ENCODE data around the gene CES4A.
"Not testable (repeated sequence)": the region's sequence is repeated elsewhere in the genome, so short reads cannot be mapped to it uniquely, and the experiment has no call there.

CES4A gene

DNA sequence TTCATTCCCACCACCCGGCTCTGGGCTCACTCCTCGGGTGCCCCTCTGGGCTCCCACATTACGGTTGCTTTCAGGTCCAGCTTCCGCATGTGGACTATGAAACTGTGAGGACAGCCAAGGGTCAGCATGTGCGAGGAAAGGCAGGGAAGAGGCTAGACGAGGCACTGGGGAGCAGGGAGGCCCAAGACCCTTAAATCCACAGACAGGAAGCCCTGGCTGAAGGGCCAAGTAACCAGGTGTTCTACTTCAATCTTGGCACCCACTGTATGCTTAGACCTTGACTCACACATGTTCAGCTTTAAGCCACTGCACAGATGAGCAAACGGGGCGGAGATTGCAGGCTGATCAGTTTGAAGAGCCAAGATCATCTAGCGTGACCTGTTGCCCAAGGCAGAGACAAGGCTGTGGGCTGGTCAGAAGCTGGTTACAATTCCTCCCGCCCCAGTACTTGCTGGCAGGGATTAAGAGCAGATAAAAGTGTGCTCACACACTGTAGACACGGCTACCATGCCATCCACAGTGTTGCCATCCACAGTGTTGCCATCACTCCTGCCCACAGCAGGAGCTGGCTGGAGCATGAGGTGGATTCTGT, at the start of gene CES4A:
CES4A (plus strand) TSS at position 393 of the 592 bp plus-strand sequence; CDS start at position 577, 184 bp downstream.
- no peak within 1 kb of the TSS for H3K4me3 ChIP-seq (ENCODE audit: low read depth, low read length)
- no peaks in the 10 kb centered on the region; the same call in 1 of the 2 replicates for H3K27me3 ChIP-seq (ENCODE audit: control insufficient read depth, insufficient read depth, low read length)
- no peaks in the 10 kb centered on the region for H3K36me3 ChIP-seq (ENCODE audit: control insufficient read depth, insufficient read depth, low read length)
- H3K9me3 ChIP-seq (ENCODE audit: control insufficient read depth, insufficient read depth, low read depth, low read length): no peaks in the 10 kb centered on the region
- no peaks in the 10 kb centered on the region for H3K4me1 ChIP-seq (ENCODE audit: control insufficient read depth, insufficient read depth, low read length)
- H3K9ac ChIP-seq (ENCODE audit: low read length): no peak within 1 kb of the TSS
- H3K27ac ChIP-seq (ENCODE audit: low read depth, low read length): no peak within 1 kb of the TSS

GRCh38 chr16:66939366-66939765, 49.0 kb upstream of the CES4A start:
- H3K27ac ChIP-seq (ENCODE audit: low read depth, low read length): no peak overlapping the region
- no peaks in the 10 kb centered on the region for H3K9me3 ChIP-seq (ENCODE audit: control insufficient read depth, insufficient read depth, low read depth, low read length)
- peaks cover 7% of the 10 kb centered on the region; the same call in 1 of the 2 replicates for H3K4me1 ChIP-seq (ENCODE audit: control insufficient read depth, insufficient read depth, low read length)
- no peak overlapping the region for H3K9ac ChIP-seq (ENCODE audit: low read length)
- peaks cover 58% of the 10 kb centered on the region for H3K36me3 ChIP-seq (ENCODE audit: control insufficient read depth, insufficient read depth, low read length)
- no peak overlapping the region for H3K4me3 ChIP-seq (ENCODE audit: low read depth, low read length)
- peaks cover 10% of the 10 kb centered on the region for H3K27me3 ChIP-seq (ENCODE audit: control insufficient read depth, insufficient read depth, low read length)

GRCh38 chr16:66940236-66940635, 48.2 kb upstream of the CES4A start:
- H3K9ac ChIP-seq (ENCODE audit: low read length): no peak overlapping the region
- H3K4me3 ChIP-seq (ENCODE audit: low read depth, low read length): no peak overlapping the region
- H3K36me3 ChIP-seq (ENCODE audit: control insufficient read depth, insufficient read depth, low read length): peaks cover 58% of the 10 kb centered on the region
- H3K27me3 ChIP-seq (ENCODE audit: control insufficient read depth, insufficient read depth, low read length): peaks cover 6% of the 10 kb centered on the region
- peaks cover 6% of the 10 kb centered on the region; the same call in 1 of the 2 replicates for H3K4me1 ChIP-seq (ENCODE audit: control insufficient read depth, insufficient read depth, low read length)
- no peak overlapping the region for H3K27ac ChIP-seq (ENCODE audit: low read depth, low read length)
- H3K9me3 ChIP-seq (ENCODE audit: control insufficient read depth, insufficient read depth, low read depth, low read length): no peaks in the 10 kb centered on the region

DNA sequence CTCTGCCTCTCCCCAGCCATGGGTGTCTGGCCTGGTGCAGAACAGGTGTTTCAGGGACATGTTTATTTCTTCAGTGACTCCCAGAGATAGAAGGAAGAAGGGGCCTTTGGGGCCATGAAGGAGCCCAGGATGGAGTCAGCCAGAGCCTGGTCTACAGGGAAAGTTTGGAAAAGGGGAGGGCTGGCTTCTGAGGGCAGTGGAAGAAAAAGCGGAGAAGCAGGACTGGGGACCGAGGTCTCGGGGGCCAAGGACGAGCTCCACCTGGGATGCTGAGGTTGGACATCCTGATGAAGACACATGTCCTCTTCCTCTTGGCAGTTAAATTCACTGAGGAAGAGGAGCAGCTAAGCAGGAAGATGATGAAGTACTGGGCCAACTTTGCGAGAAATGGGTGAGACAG, 45.4 kb upstream of the CES4A start:
- Histone ChIP-seq H3K36me3 (ENCODE audit: control insufficient read depth, insufficient read depth, low read length) (peaks cover 58% of the 10 kb centered on the region), H3K9ac (ENCODE audit: low read length) (no peak overlapping the region), H3K9me3 (ENCODE audit: control insufficient read depth, insufficient read depth, low read depth, low read length) (no peaks in the 10 kb centered on the region), H3K4me3 (ENCODE audit: low read depth, low read length) (no peak overlapping the region), H3K27ac (ENCODE audit: low read depth, low read length) (no peak overlapping the region), H3K4me1 (ENCODE audit: control insufficient read depth, insufficient read depth, low read length) (no peaks in the 10 kb centered on the region), H3K27me3 (ENCODE audit: control insufficient read depth, insufficient read depth, low read length) (peaks cover 8% of the 10 kb centered on the region)

DNA sequence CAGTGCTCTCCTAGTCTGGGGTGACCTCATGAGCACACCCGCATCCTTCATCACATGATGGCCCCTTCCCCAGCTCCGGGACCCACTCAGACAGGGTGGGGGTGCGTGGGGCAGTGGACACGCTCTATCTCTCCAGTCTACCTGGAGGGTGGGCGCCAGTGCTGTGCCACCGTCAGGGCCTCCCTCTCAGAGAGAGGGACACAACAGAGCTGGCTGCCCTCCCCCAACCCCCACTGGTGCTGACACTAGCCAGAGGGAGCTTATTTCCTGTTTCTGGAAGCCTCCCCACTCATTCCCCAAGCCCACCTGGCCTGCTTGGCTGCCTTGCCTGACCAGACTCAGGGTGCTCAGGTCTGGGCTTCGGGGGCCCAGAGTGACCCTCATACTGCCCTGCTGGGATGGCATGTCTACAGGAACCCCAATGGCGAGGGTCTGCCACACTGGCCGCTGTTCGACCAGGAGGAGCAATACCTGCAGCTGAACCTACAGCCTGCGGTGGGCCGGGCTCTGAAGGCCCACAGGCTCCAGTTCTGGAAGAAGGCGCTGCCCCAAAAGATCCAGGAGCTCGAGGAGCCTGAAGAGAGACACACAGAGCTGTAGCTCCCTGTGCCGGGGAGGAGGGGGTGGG, 44.8 kb upstream of the CES4A start:
- peaks cover 55% of the 10 kb centered on the region for H3K36me3 ChIP-seq (ENCODE audit: control insufficient read depth, insufficient read depth, low read length)
- H3K27ac ChIP-seq (ENCODE audit: low read depth, low read length): no peak overlapping the region

DNA sequence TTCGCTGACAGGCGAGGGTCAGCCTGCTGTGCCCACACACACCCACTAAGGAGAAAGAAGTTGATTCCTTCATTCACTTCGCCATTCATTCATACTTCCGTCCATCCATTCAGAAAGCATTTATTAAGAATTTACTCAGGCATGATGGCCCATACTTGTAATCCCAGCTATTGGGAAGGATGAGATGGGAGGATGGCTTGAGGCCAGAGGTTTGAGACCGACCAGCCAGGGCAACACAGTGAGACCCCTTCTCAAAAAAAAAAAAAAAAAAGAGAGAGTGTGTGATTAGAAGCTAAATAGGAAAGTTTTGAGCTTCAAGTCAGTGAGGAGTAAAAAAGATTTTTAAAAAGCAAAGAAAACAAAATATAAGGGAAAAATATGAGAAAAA, 44.3 kb upstream of the CES4A start:
- Histone ChIP-seq H3K4me1 (ENCODE audit: control insufficient read depth, insufficient read depth, low read length) (no peaks in the 10 kb centered on the region), H3K27ac (ENCODE audit: low read depth, low read length) (no peak overlapping the region), H3K36me3 (ENCODE audit: control insufficient read depth, insufficient read depth, low read length) (peaks cover 50% of the 10 kb centered on the region), H3K27me3 (ENCODE audit: control insufficient read depth, insufficient read depth, low read length) (peaks cover 18% of the 10 kb centered on the region), H3K9ac (ENCODE audit: low read length) (no peak overlapping the region), H3K4me3 (ENCODE audit: low read depth, low read length) (no peak overlapping the region), H3K9me3 (ENCODE audit: control insufficient read depth, insufficient read depth, low read depth, low read length) (no peaks in the 10 kb centered on the region)

More for the DNA sequence above, 44.8 kb upstream of the CES4A start:
- no peaks in the 10 kb centered on the region for H3K4me1 ChIP-seq (ENCODE audit: control insufficient read depth, insufficient read depth, low read length)
- no peak overlapping the region for H3K9ac ChIP-seq (ENCODE audit: low read length)
- peaks cover 13% of the 10 kb centered on the region for H3K27me3 ChIP-seq (ENCODE audit: control insufficient read depth, insufficient read depth, low read length)
- no peaks in the 10 kb centered on the region for H3K9me3 ChIP-seq (ENCODE audit: control insufficient read depth, insufficient read depth, low read depth, low read length)
- H3K4me3 ChIP-seq (ENCODE audit: low read depth, low read length): no peak overlapping the region

GRCh38 chr16:66944971-66945370, 43.4 kb upstream of the CES4A start:
- H3K4me1 ChIP-seq (ENCODE audit: control insufficient read depth, insufficient read depth, low read length); H3K27ac ChIP-seq (ENCODE audit: low read depth, low read length); H3K4me3 ChIP-seq (ENCODE audit: low read depth, low read length); H3K9me3 ChIP-seq (ENCODE audit: control insufficient read depth, insufficient read depth, low read depth, low read length); H3K9ac ChIP-seq (ENCODE audit: low read length): not testable (repeated sequence)
- H3K36me3 ChIP-seq (ENCODE audit: control insufficient read depth, insufficient read depth, low read length): peaks cover 41% of the 10 kb centered on the region
- H3K27me3 ChIP-seq (ENCODE audit: control insufficient read depth, insufficient read depth, low read length): peaks cover 28% of the 10 kb centered on the region

GRCh38 chr16:66945939-66946338, 42.5 kb upstream of the CES4A start:
- no peak overlapping the region for H3K4me3 ChIP-seq (ENCODE audit: low read depth, low read length)
- H3K27ac ChIP-seq (ENCODE audit: low read depth, low read length): no peak overlapping the region
- peaks cover 31% of the 10 kb centered on the region for H3K36me3 ChIP-seq (ENCODE audit: control insufficient read depth, insufficient read depth, low read length)
- no peak overlapping the region for H3K9ac ChIP-seq (ENCODE audit: low read length)
- H3K27me3 ChIP-seq (ENCODE audit: control insufficient read depth, insufficient read depth, low read length): peaks cover 33% of the 10 kb centered on the region
- H3K9me3 ChIP-seq (ENCODE audit: control insufficient read depth, insufficient read depth, low read depth, low read length): no peaks in the 10 kb centered on the region
- H3K4me1 ChIP-seq (ENCODE audit: control insufficient read depth, insufficient read depth, low read length): no peaks in the 10 kb centered on the region

GRCh38 chr16:66946541-66946940, 41.8 kb upstream of the CES4A start:
- H3K27ac ChIP-seq (ENCODE audit: low read depth, low read length): no peak overlapping the region
- no peaks in the 10 kb centered on the region for H3K4me1 ChIP-seq (ENCODE audit: control insufficient read depth, insufficient read depth, low read length)
- peaks cover 33% of the 10 kb centered on the region for H3K27me3 ChIP-seq (ENCODE audit: control insufficient read depth, insufficient read depth, low read length)
- H3K9me3 ChIP-seq (ENCODE audit: control insufficient read depth, insufficient read depth, low read depth, low read length): peaks cover 6% of the 10 kb centered on the region
- H3K36me3 ChIP-seq (ENCODE audit: control insufficient read depth, insufficient read depth, low read length): peaks cover 25% of the 10 kb centered on the region
- H3K4me3 ChIP-seq (ENCODE audit: low read depth, low read length): no peak overlapping the region
- H3K9ac ChIP-seq (ENCODE audit: low read length): no peak overlapping the region

GRCh38 chr16:66946974-66947301, 41.5 kb upstream of the CES4A start:
- no peak overlapping the region for H3K4me3 ChIP-seq (ENCODE audit: low read depth, low read length)
- no peak overlapping the region for H3K27ac ChIP-seq (ENCODE audit: low read depth, low read length)
- H3K9me3 ChIP-seq (ENCODE audit: control insufficient read depth, insufficient read depth, low read depth, low read length): peaks cover 10% of the 10 kb centered on the region
- peaks cover 21% of the 10 kb centered on the region for H3K36me3 ChIP-seq (ENCODE audit: control insufficient read depth, insufficient read depth, low read length)
- H3K4me1 ChIP-seq (ENCODE audit: control insufficient read depth, insufficient read depth, low read length): no peaks in the 10 kb centered on the region
- H3K27me3 ChIP-seq (ENCODE audit: control insufficient read depth, insufficient read depth, low read length): peaks cover 33% of the 10 kb centered on the region
- H3K9ac ChIP-seq (ENCODE audit: low read length): no peak overlapping the region

DNA sequence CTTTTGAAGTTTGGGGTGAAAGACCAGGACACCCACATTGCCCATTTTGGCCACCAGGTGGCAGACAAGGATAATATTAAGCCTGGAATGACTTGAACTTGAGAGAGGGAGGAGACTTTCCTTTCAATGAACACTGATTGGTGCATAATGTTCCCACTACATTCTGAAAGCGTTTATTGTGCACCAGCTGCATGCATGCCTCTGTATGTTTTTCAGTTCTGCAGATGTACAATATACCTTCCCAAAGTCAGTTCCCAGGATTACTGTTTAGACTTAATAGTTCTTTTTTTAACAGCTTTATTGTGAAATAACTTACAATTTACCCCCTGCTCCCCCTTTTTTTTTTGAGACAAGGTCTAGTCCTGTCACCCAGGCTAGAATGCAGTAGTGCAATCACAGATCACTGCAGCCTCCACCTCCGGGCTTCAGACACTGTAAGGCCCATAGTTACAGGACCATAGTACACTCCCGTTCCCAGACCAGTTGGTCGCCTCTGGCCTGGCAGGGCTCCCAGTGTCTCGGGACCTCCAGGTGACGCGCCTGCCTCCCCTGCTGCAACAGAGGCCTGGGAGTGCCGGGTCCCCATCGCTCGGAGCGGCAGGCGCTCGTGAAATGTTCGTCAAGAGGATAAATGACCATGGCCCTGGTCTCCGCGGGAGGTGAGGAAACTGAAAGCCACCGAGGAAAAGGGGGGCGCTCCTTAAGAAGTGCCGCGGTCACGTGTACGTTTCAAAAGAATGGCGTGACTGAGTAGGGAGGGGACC, 40.9 kb upstream of the CES4A start:
- Histone ChIP-seq H3K9ac (ENCODE audit: low read length) (no peak overlapping the region), H3K4me3 (ENCODE audit: low read depth, low read length) (peak overlapping the region; percentile 50), H3K36me3 (ENCODE audit: control insufficient read depth, insufficient read depth, low read length) (peaks cover 16% of the 10 kb centered on the region), H3K4me1 (ENCODE audit: control insufficient read depth, insufficient read depth, low read length) (no peaks in the 10 kb centered on the region), H3K9me3 (ENCODE audit: control insufficient read depth, insufficient read depth, low read depth, low read length) (peaks cover 10% of the 10 kb centered on the region), H3K27me3 (ENCODE audit: control insufficient read depth, insufficient read depth, low read length) (peaks cover 33% of the 10 kb centered on the region), H3K27ac (ENCODE audit: low read depth, low read length) (no peak overlapping the region)
